Activated naive CD4-positive, alpha-beta T cell treated with anti-CD3 and anti-CD28 coated beads, Interleukin-2, amount 50 U/mL, for 72 hours (primary cell): ENCODE results near the gene FLAD1. TPM values are rescaled to one million over a fixed set of nuclear protein-coding genes. Genes with fewer than 3 reads are reported as not detected.
"Not testable (repeated sequence)": the region's sequence is repeated elsewhere in the genome, so short reads cannot be mapped to it uniquely, and the experiment has no call there.

Source experiments
- ATAC-seq, 2 donors: fragments of 150-1000 bp; cut with Tn5 transposase; 2 replicates each; pipeline ENCODE4 v1.10.0; 2021; ENCODE audit warnings: mild to moderate bottlenecking in 2 of 2, moderate library complexity in 2 of 2
- DNase-seq, 2 donors: peaks; one replicate each; pipeline ENCODE4 v3.0.0; 2021 to 2022; ENCODE audit warnings: low spot score in 2 of 2
- H3K27ac Mint-ChIP-seq, 2 donors: one replicate each; pipeline ENCODE4 v1.8.0; 2022; ENCODE audit warnings: mild to moderate bottlenecking in 2 of 2, mixed read lengths in 2 of 2
- H3K36me3 Mint-ChIP-seq, 2 donors: one replicate each; pipeline ENCODE4 v1.8.0; 2022; ENCODE audit warnings: mixed read lengths in 2 of 2
- H3K9me3 Mint-ChIP-seq, 2 donors: one replicate each; pipeline ENCODE4 v1.8.0; 2022; ENCODE audit warnings: mixed read lengths in 2 of 2
- total RNA-seq, 2 donors: library from RNA; stranded (reverse); gene quantifications; one replicate each; pipeline ENCODE4 v1.2.3, GENCODE V29; 2022

FLAD1 gene
- total RNA-seq, 2 donors from 2014 or later, result 40.8 to 41.9 TPM

GRCh38 chr1:154992721-154993571 is 9.8 kb downstream of the FLAD1 start:
- peaks cover 0 to 12% of the 10 kb centered on the region in 2 donors for H3K36me3 Mint-ChIP-seq
- peak; percentile 8 to 20 for ATAC-seq
- H3K27ac Mint-ChIP-seq, result peak overlapping the region in 1 of 2 donors; percentile 34
- DNase-seq, result no peak
- no peaks in the 10 kb centered on the region for H3K9me3 Mint-ChIP-seq

GRCh38 chr1:154993572-154994268 is 10.6 kb downstream of the FLAD1 start, which contains the start of gene LENEP:
Gene LENEP, plus strand, starts transcription at chr1:154993586. Its CDS starts 22 bp downstream, at chr1:154993608.
- Mint-ChIP-seq H3K9me3 (no peaks in the 10 kb centered on the region), H3K27ac (peak within 1 kb of the TSS; percentile 34 to 81), H3K36me3 (peaks cover 0 to 4% of the 10 kb centered on the region in 2 donors)
- DNase-seq (no peak), ATAC-seq (no peak)

GRCh38 chr1:154994269-154994587 is 11.1 kb downstream of the FLAD1 start:
- H3K36me3 Mint-ChIP-seq, result no peaks in the 10 kb centered on the region
- DNase-seq (no peak), ATAC-seq (no peak)
- peak overlapping the region in 1 of 2 donors; percentile 34 for H3K27ac Mint-ChIP-seq
- no peaks in the 10 kb centered on the region for H3K9me3 Mint-ChIP-seq

- Mint-ChIP-seq H3K27ac (peak overlapping the region in 1 of 2 donors; percentile 34), H3K9me3 (no peaks in the 10 kb centered on the region), H3K36me3 (no peaks in the 10 kb centered on the region)
- DNase-seq (no peak), ATAC-seq (no peak)
These were observed 11.4 kb downstream of the FLAD1 start for GRCh38 chr1:154994591-154994990.

GRCh38 chr1:154995301-154995983 is 12.3 kb downstream of the FLAD1 start:
- H3K27ac Mint-ChIP-seq, result peak overlapping the region in 1 of 2 donors; percentile 34
- DNase-seq, result not testable (repeated sequence)

GRCh38 chr1:154996966-154997701 is 14.0 kb downstream of the FLAD1 start:
- no peaks in the 10 kb centered on the region for H3K36me3 Mint-ChIP-seq
- H3K27ac Mint-ChIP-seq, result peak overlapping the region; percentile 46 to 58
- no peak for ATAC-seq
- H3K9me3 Mint-ChIP-seq, result no peaks in the 10 kb centered on the region
- DNase-seq, result no peak

More at GRCh38 chr1:154995301-154995983, 12.3 kb downstream of the FLAD1 start:
- not testable (repeated sequence) for ATAC-seq, H3K9me3 Mint-ChIP-seq, H3K36me3 Mint-ChIP-seq

GRCh38 chr1:154998201-154998780 is 15.1 kb downstream of the FLAD1 start:
- peak overlapping the region in 1 of 2 donors; percentile 79 for H3K27ac Mint-ChIP-seq
- ATAC-seq, result no peak
- H3K36me3 Mint-ChIP-seq, result peaks cover 6% of the 10 kb centered on the region in 2 donors
- no peak for DNase-seq
- no peaks in the 10 kb centered on the region for H3K9me3 Mint-ChIP-seq

- no peaks in the 10 kb centered on the region for H3K9me3 Mint-ChIP-seq
- peaks cover 10 to 11% of the 10 kb centered on the region in 2 donors for H3K36me3 Mint-ChIP-seq
- ATAC-seq (peak in 1 of 2 donors; percentile 2), DNase-seq (peak; percentile 74 to 75)
- H3K27ac Mint-ChIP-seq, result peak overlapping the region in 1 of 2 donors; percentile 92
These were observed 15.8 kb downstream of the FLAD1 start for GRCh38 chr1:154998818-154999570.

- DNase-seq (peak; percentile 57 to 80), ATAC-seq (peak; percentile 1 to 12)
- H3K36me3 Mint-ChIP-seq, result peaks cover 10 to 16% of the 10 kb centered on the region in 2 donors
- H3K27ac Mint-ChIP-seq, result peak overlapping the region; percentile 77 to 92
- no peaks in the 10 kb centered on the region for H3K9me3 Mint-ChIP-seq
These were observed 16.6 kb downstream of the FLAD1 start for GRCh38 chr1:154999571-155000410.

GRCh38 chr1:155000411-155000725 is 17.2 kb downstream of the FLAD1 start:
- no peaks in the 10 kb centered on the region for H3K9me3 Mint-ChIP-seq
- ATAC-seq, result no peak
- DNase-seq, result peak in 1 of 2 donors; percentile 44
- H3K27ac Mint-ChIP-seq, result peak overlapping the region; percentile 73 to 92
- peaks cover 10 to 16% of the 10 kb centered on the region in 2 donors for H3K36me3 Mint-ChIP-seq

- peak; percentile 59 to 71 for ATAC-seq
- peak overlapping the region; percentile 92 for H3K27ac Mint-ChIP-seq
- DNase-seq, result peak; percentile 87 to 93
- H3K9me3 Mint-ChIP-seq, result no peaks in the 10 kb centered on the region
- peaks cover 10 to 16% of the 10 kb centered on the region in 2 donors for H3K36me3 Mint-ChIP-seq
These were observed 17.7 kb downstream of the FLAD1 start for GRCh38 chr1:155000726-155001424.

- no peaks in the 10 kb centered on the region for H3K9me3 Mint-ChIP-seq
- no peak for DNase-seq
- peaks cover 10 to 16% of the 10 kb centered on the region in 2 donors for H3K36me3 Mint-ChIP-seq
- peak overlapping the region; percentile 92 for H3K27ac Mint-ChIP-seq
- ATAC-seq, result peak in 1 of 2 donors; percentile 56
These were observed 18.2 kb downstream of the FLAD1 start for GRCh38 chr1:155001425-155001674.

- DNase-seq, result peak; percentile 98 to 99
- ATAC-seq, result peak; percentile 69 to 74
- Mint-ChIP-seq H3K36me3 (peaks cover 10 to 16% of the 10 kb centered on the region in 2 donors), H3K9me3 (no peaks in the 10 kb centered on the region), H3K27ac (peak overlapping the region; percentile 92 to 96)
These were observed 18.7 kb downstream of the FLAD1 start for GRCh38 chr1:155001675-155002463.
